NCI-H2029 (cell line): ENCODE measurements around the gene IGHMBP2.

Experiments
- DNase-seq: peaks from one replicate; lab custom pipeline; 2025; lab: John Stamatoyannopoulos, UW

The IGHMBP2 gene

GRCh38 chr11:68987211-68987610 is 83.5 kb downstream of the IGHMBP2 start:
- DNase-seq: no peak

- no peak for DNase-seq
Measured at GRCh38 chr11:68988491-68988890, 84.8 kb downstream of the IGHMBP2 start.
